B cell (primary cell): Measurements from ENCODE around the gene PTPRU. TPM values are rescaled to one million over a fixed set of nuclear protein-coding genes. Genes with fewer than 3 reads are reported as not detected.

Source experiments
- ATAC-seq: fragments of 200-7000 bp; cut with Tn5 transposase; one replicate; pipeline ENCODE4 v1.10.0; 2021; ENCODE audit warnings: low read depth, mild to moderate bottlenecking, moderate number of reproducible peaks, moderate library complexity
- CTCF ChIA-PET: fragments of 350-600 bp; sonication (Branson Sonifier 250); formaldehyde crosslinking; loops from one replicate; lab custom pipeline; 2021; ENCODE audit warnings: antibody characterized with exemption, inconsistent platforms; lab: Charles Lee
- POLR2A ChIA-PET: fragments of 350-600 bp; sonication (Branson Sonifier 250); formaldehyde crosslinking; loops from one replicate; lab custom pipeline; 2021; ENCODE audit warnings: antibody characterized with exemption; lab: Charles Lee
- DNase-seq: peaks from one replicate; pipeline ENCODE4 v3.0.0; 2013
- H2AFZ ChIP-seq: 2 replicates; pipeline ENCODE4 v1.6.1; 2012; ENCODE audit warnings: mild to moderate bottlenecking, low read depth, low read length; ENCODE audit not compliant: insufficient read depth, poor library complexity, severe bottlenecking
- H3K27ac ChIP-seq, 2 donors: 1 replicate in 1 of 2; 2 replicates in 1 of 2; pipeline ENCODE4 v1.5.1; 2012 to 2013; ENCODE audit warnings: low read length in 2 of 2, mild to moderate bottlenecking in 2 of 2, moderate library complexity in 1 of 2
- H3K27me3 ChIP-seq, 4 experiments: fragments of 200-600 bp in 1 of 4; sonication (generic) in 1 of 4; replicated peaks in 1 of 4; 1 replicate in 2 of 4; 2 replicates in 2 of 4; pipeline versions ENCODE4 v1.6.1 to v1.7.0; 2013 to 2016; ENCODE audit warnings: low read length in 3 of 4, mild to moderate bottlenecking in 2 of 4, mixed read lengths in 1 of 4, moderate library complexity in 1 of 4; ENCODE audit not compliant: insufficient read depth in 4 of 4, control insufficient read depth in 3 of 4; ENCODE audit errors: control extremely low read depth in 1 of 4
- H3K36me3 ChIP-seq, 2 experiments: replicated peaks in 1 of 2; 1 replicate in 1 of 2; 2 replicates in 1 of 2; pipeline versions ENCODE4 v1.6.1 to v1.7.1; 2013; ENCODE audit warnings: low read length in 1 of 2; ENCODE audit not compliant: insufficient read depth in 2 of 2, control insufficient read depth in 1 of 2; ENCODE audit errors: control extremely low read depth in 1 of 2, extremely low read depth in 1 of 2
- H3K4me1 ChIP-seq, 2 donors: fragments of 200-600 bp in 1 of 2; sonication (generic) in 1 of 2; 1 replicate in 1 of 2; 2 replicates in 1 of 2; pipeline versions ENCODE4 v1.5.1 to v1.6.1; 2013 to 2017; ENCODE audit warnings: low read length in 2 of 2; ENCODE audit not compliant: control insufficient read depth in 2 of 2, insufficient read depth in 2 of 2
- H3K4me2 ChIP-seq: replicated peaks from 2 replicates; pipeline ENCODE3; 2012; ENCODE audit warnings: mild to moderate bottlenecking, low read depth, low read length; ENCODE audit not compliant: poor library complexity, severe bottlenecking
- H3K4me3 ChIP-seq, 5 experiments: fragments of 200-600 bp in 1 of 5; sonication (generic) in 1 of 5; 1 replicate in 3 of 5; 2 replicates in 2 of 5; pipeline versions ENCODE4 v1.5.1 to v1.7.0; 2011 to 2016; ENCODE audit warnings: low read length in 4 of 5, mild to moderate bottlenecking in 4 of 5, low read depth in 2 of 5, control low read depth in 1 of 5, moderate library complexity in 1 of 5; ENCODE audit not compliant: insufficient read depth in 1 of 5; ENCODE audit errors: control extremely low read depth in 1 of 5, extremely low read depth in 1 of 5
- H3K79me2 ChIP-seq: fragments of 200-600 bp; sonication (generic); one replicate; pipeline ENCODE4 v1.6.0; 2016; ENCODE audit warnings: low read length; ENCODE audit not compliant: control insufficient read depth, insufficient read depth
- H3K9ac ChIP-seq: fragments of 200-600 bp; sonication (generic); 2 replicates; pipeline ENCODE4 v1.6.1; 2017; ENCODE audit warnings: mild to moderate bottlenecking, low read length, moderate library complexity
- H3K9me3 ChIP-seq, 3 donors: one replicate each; pipeline versions ENCODE4 v1.6.1 to v1.7.1; 2013; ENCODE audit warnings: low read length in 2 of 3; ENCODE audit not compliant: control insufficient read depth in 2 of 3, insufficient read depth in 1 of 3; ENCODE audit errors: control extremely low read depth in 1 of 3
- H4K20me1 ChIP-seq: 2 replicates; pipeline ENCODE4 v1.6.0; 2012; ENCODE audit warnings: mild to moderate bottlenecking, low read length; ENCODE audit not compliant: insufficient read depth, control insufficient read depth, poor library complexity, severe bottlenecking
- H3K27ac Mint-ChIP-seq: one replicate; pipeline ENCODE4 v1.8.0; 2021; ENCODE audit warnings: mixed read lengths
- H3K27me3 Mint-ChIP-seq: one replicate; pipeline ENCODE4 v1.8.0; 2021; ENCODE audit warnings: mixed read lengths
- H3K4me1 Mint-ChIP-seq: one replicate; pipeline ENCODE4 v1.8.0; 2021; ENCODE audit warnings: mixed read lengths
- H3K4me3 Mint-ChIP-seq: one replicate; pipeline ENCODE4 v1.8.0; 2021; ENCODE audit warnings: mixed read lengths
- H3K9me3 Mint-ChIP-seq: one replicate; pipeline ENCODE4 v1.8.0; 2022; ENCODE audit warnings: mixed read lengths; ENCODE audit not compliant: insufficient read depth
- EZH2 ChIP-seq: IDR thresholded peaks from 2 replicates; pipeline ENCODE4 v1.6.1; 2012; ENCODE audit warnings: borderline replicate concordance, low read depth, mild to moderate bottlenecking, moderate library complexity, low read length; ENCODE audit not compliant: insufficient read depth, poor library complexity, severe bottlenecking
- WGBS: methylation state at CpG from one replicate; pipeline ENCODE4 v1.1.5; 2013; ENCODE audit warnings: missing lambda C conversion rate; ENCODE audit not compliant: insufficient coverage; 5-methylcytosine and 5-hydroxymethylcytosine counted together
- intact Hi-C: fragments of 100-400 bp; cut with micrococcal nuclease; formaldehyde crosslinking; loops from one replicate; pipeline ENCODE4 v1.10.0; 2022
- polyA plus RNA-seq: library from polyadenylated mRNA; depleted of rRNA; stranded (reverse); fragments of >200 nt; gene quantifications from 2 replicates; pipeline ENCODE4 v1.2.3, GENCODE V29; 2012
- total RNA-seq, 2 donors: library from RNA; stranded (reverse); fragments of 120-200 nt in 1 of 2; gene quantifications; 1 replicate in 1 of 2; 2 replicates in 1 of 2; pipeline versions ENCODE4 v1.2.3 to v1.2.4, GENCODE V29; 2013 to 2022
- TF ChIP-seq, protein P1 (sequence below): fragments of 200-600 bp; IDR thresholded peaks from one replicate; pipeline ENCODE4 v1.8.0; 2022; ENCODE audit warnings: antibody characterized with exemption, mild to moderate bottlenecking

Gene PTPRU
- total and polyA plus RNA-seq, 2 donors (not counting 1 experiment from before 2014, with no cell fraction given): 0.10 to 0.25 TPM

DNA sequence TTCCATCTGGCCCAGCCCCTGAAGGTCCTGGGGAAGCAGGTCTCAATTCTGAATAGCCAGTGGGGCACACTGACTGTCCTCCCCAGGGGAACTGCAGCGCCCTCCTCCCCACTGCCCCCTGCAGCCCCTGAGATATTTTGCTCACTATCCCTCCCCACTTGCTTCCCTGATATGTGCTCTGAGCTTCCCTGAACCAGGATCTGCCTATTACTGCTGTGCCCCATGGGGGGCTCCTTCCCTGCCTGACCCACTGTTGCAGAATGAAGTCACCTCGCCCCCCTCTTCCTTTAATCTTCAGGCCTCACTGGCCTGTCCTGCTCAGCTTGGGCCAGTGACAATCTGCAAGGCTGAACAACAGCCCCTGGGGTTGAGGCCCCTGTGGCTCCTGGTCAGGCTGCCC, 89.8 kb downstream of the PTPRU start:
- H3K9me3 ChIP-seq: no peaks in the 10 kb centered on the region
- Mint-ChIP-seq H3K9me3 (no peaks in the 10 kb centered on the region), H3K4me1 (no peaks in the 10 kb centered on the region), H3K4me3 (no peak overlapping the region), H3K27me3 (peaks cover 5% of the 10 kb centered on the region), H3K27ac (no peak overlapping the region)
- H3K27ac ChIP-seq: no peak overlapping the region
- intact Hi-C loops: no loop called here
- no peak for TF ChIP-seq EZH2
- TF ChIP-seq, protein P1, sequence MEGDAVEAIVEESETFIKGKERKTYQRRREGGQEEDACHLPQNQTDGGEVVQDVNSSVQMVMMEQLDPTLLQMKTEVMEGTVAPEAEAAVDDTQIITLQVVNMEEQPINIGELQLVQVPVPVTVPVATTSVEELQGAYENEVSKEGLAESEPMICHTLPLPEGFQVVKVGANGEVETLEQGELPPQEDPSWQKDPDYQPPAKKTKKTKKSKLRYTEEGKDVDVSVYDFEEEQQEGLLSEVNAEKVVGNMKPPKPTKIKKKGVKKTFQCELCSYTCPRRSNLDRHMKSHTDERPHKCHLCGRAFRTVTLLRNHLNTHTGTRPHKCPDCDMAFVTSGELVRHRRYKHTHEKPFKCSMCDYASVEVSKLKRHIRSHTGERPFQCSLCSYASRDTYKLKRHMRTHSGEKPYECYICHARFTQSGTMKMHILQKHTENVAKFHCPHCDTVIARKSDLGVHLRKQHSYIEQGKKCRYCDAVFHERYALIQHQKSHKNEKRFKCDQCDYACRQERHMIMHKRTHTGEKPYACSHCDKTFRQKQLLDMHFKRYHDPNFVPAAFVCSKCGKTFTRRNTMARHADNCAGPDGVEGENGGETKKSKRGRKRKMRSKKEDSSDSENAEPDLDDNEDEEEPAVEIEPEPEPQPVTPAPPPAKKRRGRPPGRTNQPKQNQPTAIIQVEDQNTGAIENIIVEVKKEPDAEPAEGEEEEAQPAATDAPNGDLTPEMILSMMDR: no peak
- no peak for ATAC-seq
- H3K79me2 ChIP-seq: no peaks in the 10 kb centered on the region
- no peak overlapping the region for H3K9ac ChIP-seq
- H3K4me2 ChIP-seq: no peak overlapping the region
- 86% methylated on average over 2 of the region's 2 CpGs for WGBS
- H2AFZ ChIP-seq: no peak overlapping the region
- H3K27me3 ChIP-seq: no peaks in the 10 kb centered on the region
- POLR2A ChIA-PET: no interaction called here
- no peaks in the 10 kb centered on the region for H4K20me1 ChIP-seq
- no peaks in the 10 kb centered on the region for H3K36me3 ChIP-seq
- no peak overlapping the region for H3K4me3 ChIP-seq
- H3K4me1 ChIP-seq: no peaks in the 10 kb centered on the region
- CTCF ChIA-PET: no interaction called here
- no peak for DNase-seq

DNA sequence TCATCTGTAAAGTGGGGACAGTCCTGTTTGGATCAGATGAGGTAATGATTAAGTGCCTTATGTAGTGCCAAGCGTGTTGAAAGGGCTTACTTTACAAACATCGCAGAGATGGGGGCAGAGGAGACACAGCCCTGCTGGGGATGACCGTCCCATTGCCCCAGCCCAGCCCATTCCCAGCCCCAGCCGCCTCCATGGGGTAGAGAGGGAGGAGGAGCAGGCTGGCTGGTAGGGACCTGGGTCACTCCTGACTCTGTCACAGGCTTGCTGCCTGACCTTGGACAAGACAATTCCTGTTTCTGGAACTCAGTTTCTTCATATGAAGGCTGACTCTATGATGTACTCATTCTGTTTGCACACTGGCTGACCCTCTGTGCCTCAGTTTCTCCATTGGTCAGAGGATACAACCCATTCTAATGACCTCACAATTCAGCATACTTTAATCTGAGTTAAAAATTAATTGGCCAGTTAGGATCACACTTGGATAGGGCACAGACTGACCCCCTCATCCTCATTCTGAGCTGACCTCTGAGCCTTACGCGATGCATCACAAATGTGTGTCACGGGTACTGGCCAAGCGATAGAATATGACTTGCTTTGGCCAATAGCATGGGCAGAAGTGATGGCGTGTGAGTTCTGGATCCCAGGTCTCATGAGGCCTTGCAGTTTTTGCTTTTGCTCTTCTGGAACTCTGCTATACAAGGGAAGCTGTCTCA, 91.1 kb downstream of the PTPRU start:
- DNase-seq: no peak
- no peak overlapping the region for H3K27ac Mint-ChIP-seq
- no peak overlapping the region for H3K27ac ChIP-seq
- ChIA-PET CTCF (no interaction called here), POLR2A (no interaction called here)
- no peaks in the 10 kb centered on the region for H3K4me1 ChIP-seq
- H3K4me1 Mint-ChIP-seq: no peaks in the 10 kb centered on the region
- no peak overlapping the region for H3K9ac ChIP-seq
- WGBS: 99% methylated on average over 7 of the region's 9 CpGs
- H3K4me2 ChIP-seq: no peak overlapping the region
- no peaks in the 10 kb centered on the region for H3K9me3 Mint-ChIP-seq
- ATAC-seq: no peak
- no peaks in the 10 kb centered on the region for H3K9me3 ChIP-seq
- no peak overlapping the region for H3K4me3 Mint-ChIP-seq
- no peak overlapping the region for H3K4me3 ChIP-seq
- no peak overlapping the region for H2AFZ ChIP-seq
- H3K36me3 ChIP-seq: no peaks in the 10 kb centered on the region
- H3K27me3 Mint-ChIP-seq: peaks cover 15% of the 10 kb centered on the region
- H3K79me2 ChIP-seq: no peaks in the 10 kb centered on the region
- intact Hi-C loops: no loop called here
- no peak for TF ChIP-seq EZH2
- TF ChIP-seq, protein P1: no peak
- H3K27me3 ChIP-seq: no peaks in the 10 kb centered on the region
- H4K20me1 ChIP-seq: no peaks in the 10 kb centered on the region
